H1 (cell line): ENCODE results near the gene DOCK1. TPM values are rescaled to one million over a fixed set of nuclear protein-coding genes. Genes with fewer than 3 reads are reported as not detected.

Experiments
- BACH1 ChIP-seq: IDR thresholded peaks from 2 replicates; pipeline ENCODE4 v1.6.1; 2012; ENCODE audit warnings: low read length, improper control_type of control experiment
- JUND ChIP-seq: IDR thresholded peaks from 2 replicates; pipeline ENCODE4 v1.6.1; 2011; ENCODE audit warnings: mild to moderate bottlenecking, improper control_type of control experiment, low read length
- TBP ChIP-seq: IDR thresholded peaks from 2 replicates; pipeline ENCODE4 v1.6.1; 2011; ENCODE audit warnings: low read depth, low read length, improper control_type of control experiment
- TEAD4 ChIP-seq: IDR thresholded peaks from 2 replicates; pipeline ENCODE4 v1.6.1; 2012; ENCODE audit warnings: low read depth, low read length, inconsistent platforms, mixed read lengths
- polyA plus RNA-seq, 7 experiments: library from polyadenylated mRNA; depleted of rRNA in 3 of 7; stranded (reverse) in 5 of 7; unstranded in 2 of 7; fragments of >200 nt in 5 of 7; fragments of 200-250 nt in 2 of 7; gene quantifications; 1 replicate in 5 of 7; 2 replicates in 1 of 7; 4 replicates in 1 of 7; pipeline versions ENCODE4 v1.2.1 to v1.2.3, GENCODE V29; 2011 to 2013; ENCODE audit warnings: missing spikeins in 2 of 7, mixed read lengths in 2 of 7
- total RNA-seq: library from RNA; stranded (reverse); fragmentation: NEBNext Ultra II Directional; extraction: Animal tissue kit (Norgen Biotek cat#: 25700); gene quantifications from 2 replicates; pipeline ENCODE4 v1.2.1, GENCODE V29; 2021
- TF ChIP-seq, protein P1 (sequence below): fragments of 300-600 bp; sonication (generic); IDR thresholded peaks from 2 replicates; pipeline ENCODE4 v1.7.1; 2012; ENCODE audit warnings: low read length, moderate library complexity, mild to moderate bottlenecking, inconsistent platforms; ENCODE audit not compliant: insufficient replicate concordance

The DOCK1 gene
- total and polyA plus RNA-seq, 2 of the 8 experiments (the other 6 are each of a cell fraction or from before 2014, with no cell fraction given): 11.6 to 53.0 TPM

DNA sequence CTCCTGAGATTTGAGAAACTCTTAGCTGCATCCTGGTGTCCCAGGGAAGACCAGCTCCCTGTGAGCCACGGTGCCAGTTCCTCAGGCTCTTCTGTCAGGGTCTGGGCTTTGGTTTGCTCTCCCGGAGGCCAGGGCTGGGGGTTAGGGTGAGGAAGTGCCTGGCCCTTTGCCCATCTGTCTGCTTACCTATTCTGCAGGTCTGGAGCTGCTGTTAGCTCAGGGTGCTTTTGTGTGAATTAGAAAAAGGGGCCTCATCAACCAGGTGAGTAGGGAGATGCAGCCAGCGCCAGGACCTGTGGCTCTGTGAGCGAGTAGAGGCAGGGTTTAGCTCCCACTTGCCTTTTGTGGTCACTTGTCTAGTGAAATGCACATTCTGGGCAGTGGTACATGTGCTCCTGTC, 109.4 kb downstream of the DOCK1 start (continued):
- TF ChIP-seq, protein P1, sequence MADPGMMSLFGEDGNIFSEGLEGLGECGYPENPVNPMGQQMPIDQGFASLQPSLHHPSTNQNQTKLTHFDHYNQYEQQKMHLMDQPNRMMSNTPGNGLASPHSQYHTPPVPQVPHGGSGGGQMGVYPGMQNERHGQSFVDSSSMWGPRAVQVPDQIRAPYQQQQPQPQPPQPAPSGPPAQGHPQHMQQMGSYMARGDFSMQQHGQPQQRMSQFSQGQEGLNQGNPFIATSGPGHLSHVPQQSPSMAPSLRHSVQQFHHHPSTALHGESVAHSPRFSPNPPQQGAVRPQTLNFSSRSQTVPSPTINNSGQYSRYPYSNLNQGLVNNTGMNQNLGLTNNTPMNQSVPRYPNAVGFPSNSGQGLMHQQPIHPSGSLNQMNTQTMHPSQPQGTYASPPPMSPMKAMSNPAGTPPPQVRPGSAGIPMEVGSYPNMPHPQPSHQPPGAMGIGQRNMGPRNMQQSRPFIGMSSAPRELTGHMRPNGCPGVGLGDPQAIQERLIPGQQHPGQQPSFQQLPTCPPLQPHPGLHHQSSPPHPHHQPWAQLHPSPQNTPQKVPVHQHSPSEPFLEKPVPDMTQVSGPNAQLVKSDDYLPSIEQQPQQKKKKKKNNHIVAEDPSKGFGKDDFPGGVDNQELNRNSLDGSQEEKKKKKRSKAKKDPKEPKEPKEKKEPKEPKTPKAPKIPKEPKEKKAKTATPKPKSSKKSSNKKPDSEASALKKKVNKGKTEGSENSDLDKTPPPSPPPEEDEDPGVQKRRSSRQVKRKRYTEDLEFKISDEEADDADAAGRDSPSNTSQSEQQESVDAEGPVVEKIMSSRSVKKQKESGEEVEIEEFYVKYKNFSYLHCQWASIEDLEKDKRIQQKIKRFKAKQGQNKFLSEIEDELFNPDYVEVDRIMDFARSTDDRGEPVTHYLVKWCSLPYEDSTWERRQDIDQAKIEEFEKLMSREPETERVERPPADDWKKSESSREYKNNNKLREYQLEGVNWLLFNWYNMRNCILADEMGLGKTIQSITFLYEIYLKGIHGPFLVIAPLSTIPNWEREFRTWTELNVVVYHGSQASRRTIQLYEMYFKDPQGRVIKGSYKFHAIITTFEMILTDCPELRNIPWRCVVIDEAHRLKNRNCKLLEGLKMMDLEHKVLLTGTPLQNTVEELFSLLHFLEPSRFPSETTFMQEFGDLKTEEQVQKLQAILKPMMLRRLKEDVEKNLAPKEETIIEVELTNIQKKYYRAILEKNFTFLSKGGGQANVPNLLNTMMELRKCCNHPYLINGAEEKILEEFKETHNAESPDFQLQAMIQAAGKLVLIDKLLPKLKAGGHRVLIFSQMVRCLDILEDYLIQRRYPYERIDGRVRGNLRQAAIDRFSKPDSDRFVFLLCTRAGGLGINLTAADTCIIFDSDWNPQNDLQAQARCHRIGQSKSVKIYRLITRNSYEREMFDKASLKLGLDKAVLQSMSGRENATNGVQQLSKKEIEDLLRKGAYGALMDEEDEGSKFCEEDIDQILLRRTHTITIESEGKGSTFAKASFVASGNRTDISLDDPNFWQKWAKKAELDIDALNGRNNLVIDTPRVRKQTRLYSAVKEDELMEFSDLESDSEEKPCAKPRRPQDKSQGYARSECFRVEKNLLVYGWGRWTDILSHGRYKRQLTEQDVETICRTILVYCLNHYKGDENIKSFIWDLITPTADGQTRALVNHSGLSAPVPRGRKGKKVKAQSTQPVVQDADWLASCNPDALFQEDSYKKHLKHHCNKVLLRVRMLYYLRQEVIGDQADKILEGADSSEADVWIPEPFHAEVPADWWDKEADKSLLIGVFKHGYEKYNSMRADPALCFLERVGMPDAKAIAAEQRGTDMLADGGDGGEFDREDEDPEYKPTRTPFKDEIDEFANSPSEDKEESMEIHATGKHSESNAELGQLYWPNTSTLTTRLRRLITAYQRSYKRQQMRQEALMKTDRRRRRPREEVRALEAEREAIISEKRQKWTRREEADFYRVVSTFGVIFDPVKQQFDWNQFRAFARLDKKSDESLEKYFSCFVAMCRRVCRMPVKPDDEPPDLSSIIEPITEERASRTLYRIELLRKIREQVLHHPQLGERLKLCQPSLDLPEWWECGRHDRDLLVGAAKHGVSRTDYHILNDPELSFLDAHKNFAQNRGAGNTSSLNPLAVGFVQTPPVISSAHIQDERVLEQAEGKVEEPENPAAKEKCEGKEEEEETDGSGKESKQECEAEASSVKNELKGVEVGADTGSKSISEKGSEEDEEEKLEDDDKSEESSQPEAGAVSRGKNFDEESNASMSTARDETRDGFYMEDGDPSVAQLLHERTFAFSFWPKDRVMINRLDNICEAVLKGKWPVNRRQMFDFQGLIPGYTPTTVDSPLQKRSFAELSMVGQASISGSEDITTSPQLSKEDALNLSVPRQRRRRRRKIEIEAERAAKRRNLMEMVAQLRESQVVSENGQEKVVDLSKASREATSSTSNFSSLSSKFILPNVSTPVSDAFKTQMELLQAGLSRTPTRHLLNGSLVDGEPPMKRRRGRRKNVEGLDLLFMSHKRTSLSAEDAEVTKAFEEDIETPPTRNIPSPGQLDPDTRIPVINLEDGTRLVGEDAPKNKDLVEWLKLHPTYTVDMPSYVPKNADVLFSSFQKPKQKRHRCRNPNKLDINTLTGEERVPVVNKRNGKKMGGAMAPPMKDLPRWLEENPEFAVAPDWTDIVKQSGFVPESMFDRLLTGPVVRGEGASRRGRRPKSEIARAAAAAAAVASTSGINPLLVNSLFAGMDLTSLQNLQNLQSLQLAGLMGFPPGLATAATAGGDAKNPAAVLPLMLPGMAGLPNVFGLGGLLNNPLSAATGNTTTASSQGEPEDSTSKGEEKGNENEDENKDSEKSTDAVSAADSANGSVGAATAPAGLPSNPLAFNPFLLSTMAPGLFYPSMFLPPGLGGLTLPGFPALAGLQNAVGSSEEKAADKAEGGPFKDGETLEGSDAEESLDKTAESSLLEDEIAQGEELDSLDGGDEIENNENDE: no peak
- no peak for TF ChIP-seq TEAD4
- no peak for TF ChIP-seq JUND
- no peak for TF ChIP-seq BACH1
- TF ChIP-seq TBP: no peak
- TF ChIP-seq, all 59 proteins: peak for 0
